Activated T-cell treated with anti-CD3 and anti-CD28 coated beads, Interleukin-2, amount 50 U/mL, for 1 hour (primary cell): Measurements from ENCODE around the gene FKBP8.

Experiments
- DNase-seq: peaks from one replicate; pipeline ENCODE4 v3.0.0-alpha.2; 2020

The FKBP8 gene

GRCh38 chr19:18501351-18501750 is 42.0 kb downstream of the FKBP8 start:
- DNase-seq, result no peak

DNA sequence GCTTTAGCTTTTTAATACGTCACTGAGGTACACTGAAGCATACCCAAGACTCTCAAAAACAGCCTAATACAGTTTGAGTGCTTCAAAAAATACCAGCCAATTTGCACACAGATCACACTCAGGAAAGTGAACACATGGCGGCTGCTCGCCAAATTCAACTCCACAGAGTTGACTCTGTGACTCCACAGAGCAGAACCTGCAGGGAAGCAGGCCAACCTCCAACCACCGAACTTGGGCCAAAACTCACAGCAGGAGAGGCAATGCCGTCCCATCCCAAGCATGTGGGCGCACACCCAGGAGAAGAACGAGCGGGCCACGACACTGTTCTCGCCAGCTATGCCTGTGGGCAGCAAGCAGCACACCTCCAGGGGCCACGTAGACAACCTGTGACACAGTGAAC is 42.6 kb downstream of the FKBP8 start:
- no peak for DNase-seq

GRCh38 chr19:18500376-18500775 is 43.0 kb downstream of the FKBP8 start:
- DNase-seq, result no peak

- DNase-seq, result no peak
Observed at GRCh38 chr19:18499055-18499775, 44.2 kb downstream of the FKBP8 start.

DNA sequence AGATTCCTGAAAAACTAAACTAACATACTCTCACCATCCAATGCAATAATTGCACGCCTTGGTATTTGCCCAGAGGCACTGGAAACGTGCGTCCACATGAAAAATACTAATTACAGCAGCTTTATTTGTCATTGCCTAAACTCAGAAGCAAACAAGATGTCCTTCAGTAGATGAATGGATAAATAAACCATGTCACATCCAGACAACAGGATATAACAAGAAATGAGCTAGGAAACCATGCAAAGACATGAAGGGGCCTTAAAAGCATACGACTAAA is 46.5 kb downstream of the FKBP8 start:
- no peak for DNase-seq

GRCh38 chr19:18496167-18496979 is 47.0 kb downstream of the FKBP8 start:
- peak; percentile 55 for DNase-seq

- no peak for DNase-seq
Observed at GRCh38 chr19:18495204-18495911, 48.0 kb downstream of the FKBP8 start.

GRCh38 chr19:18494267-18494607 is 49.1 kb downstream of the FKBP8 start:
- no peak for DNase-seq

- DNase-seq, result no peak
Observed at GRCh38 chr19:18493440-18494266, 49.7 kb downstream of the FKBP8 start.

- DNase-seq, result no peak
Observed at GRCh38 chr19:18491995-18492953, 51.1 kb downstream of the FKBP8 start.

DNA sequence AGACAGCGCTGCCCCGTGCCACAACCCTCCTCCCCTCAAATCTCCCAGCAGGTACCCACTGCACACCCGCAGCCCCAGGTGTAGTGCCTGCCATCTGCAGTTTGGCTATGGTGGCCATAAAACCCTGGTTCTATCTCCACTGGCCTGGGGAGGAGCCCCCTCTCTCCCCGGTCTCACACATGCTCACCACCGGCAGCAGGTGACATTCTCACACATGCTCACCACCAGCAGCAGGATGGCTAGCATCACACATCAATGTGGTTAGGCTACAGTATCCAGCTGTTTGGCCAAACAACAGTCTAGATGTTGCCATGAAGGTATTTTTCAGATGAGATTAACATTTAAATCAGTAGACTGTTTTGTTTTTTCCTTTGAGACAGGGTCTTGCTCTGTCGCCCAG is 52.6 kb downstream of the FKBP8 start:
- no peak for DNase-seq

- no peak for DNase-seq
Observed at GRCh38 chr19:18489627-18490184, 53.7 kb downstream of the FKBP8 start.

- DNase-seq, result no peak
Observed at GRCh38 chr19:18488838-18489626, 54.3 kb downstream of the FKBP8 start.

- no peak for DNase-seq
Observed at GRCh38 chr19:18488403-18488723, 55.0 kb downstream of the FKBP8 start.

GRCh38 chr19:18487576-18488402 is 55.6 kb downstream of the FKBP8 start:
- DNase-seq, result no peak

- no peak for DNase-seq
Observed at GRCh38 chr19:18486746-18487145, 56.6 kb downstream of the FKBP8 start.

DNA sequence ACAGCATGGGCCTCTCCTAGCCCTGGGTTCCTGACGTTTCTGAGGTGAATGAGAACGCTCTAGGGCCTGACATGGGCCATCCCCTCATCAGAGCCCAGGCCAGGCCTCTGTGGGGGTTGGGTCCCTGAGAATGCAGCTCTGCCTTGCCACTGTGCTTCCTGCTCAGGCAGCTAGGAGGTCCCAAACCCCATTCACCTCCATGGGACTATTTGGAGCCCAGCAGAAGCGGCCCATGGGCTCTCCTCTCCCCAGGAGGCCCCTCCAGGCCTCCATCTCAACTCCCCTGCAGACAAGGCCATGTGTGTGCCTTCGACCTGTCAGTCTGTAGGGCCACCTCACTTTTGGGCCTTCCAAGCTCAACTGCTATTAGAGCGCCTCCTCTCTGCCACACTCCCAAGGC is 58.4 kb downstream of the FKBP8 start:
- DNase-seq, result no peak

GRCh38 chr19:18483119-18483890 is 60.1 kb downstream of the FKBP8 start:
- no peak for DNase-seq
